NB4 (cell line): Measurements from ENCODE around the gene CBFA2T3.

Experiments used
- MYC ChIP-seq: IDR thresholded peaks from 2 replicates; pipeline ENCODE4 v1.6.1; 2011; ENCODE audit warnings: low read depth, low read length
- POLR2A ChIP-seq: IDR thresholded peaks from 2 replicates; pipeline ENCODE4 v1.6.1; 2011; ENCODE audit warnings: mild to moderate bottlenecking; ENCODE audit not compliant: insufficient read length; ENCODE audit errors: extremely low read depth
- TF ChIP-seq, protein P1 (sequence below): IDR thresholded peaks from one replicate; pipeline ENCODE4 v1.5.1; 2012; ENCODE audit warnings: low read depth, low read length
- TF ChIP-seq, protein P2 (sequence below): IDR thresholded peaks from 2 replicates; pipeline ENCODE4 v1.6.1; 2011; ENCODE audit warnings: low read depth, low read length

DNA sequence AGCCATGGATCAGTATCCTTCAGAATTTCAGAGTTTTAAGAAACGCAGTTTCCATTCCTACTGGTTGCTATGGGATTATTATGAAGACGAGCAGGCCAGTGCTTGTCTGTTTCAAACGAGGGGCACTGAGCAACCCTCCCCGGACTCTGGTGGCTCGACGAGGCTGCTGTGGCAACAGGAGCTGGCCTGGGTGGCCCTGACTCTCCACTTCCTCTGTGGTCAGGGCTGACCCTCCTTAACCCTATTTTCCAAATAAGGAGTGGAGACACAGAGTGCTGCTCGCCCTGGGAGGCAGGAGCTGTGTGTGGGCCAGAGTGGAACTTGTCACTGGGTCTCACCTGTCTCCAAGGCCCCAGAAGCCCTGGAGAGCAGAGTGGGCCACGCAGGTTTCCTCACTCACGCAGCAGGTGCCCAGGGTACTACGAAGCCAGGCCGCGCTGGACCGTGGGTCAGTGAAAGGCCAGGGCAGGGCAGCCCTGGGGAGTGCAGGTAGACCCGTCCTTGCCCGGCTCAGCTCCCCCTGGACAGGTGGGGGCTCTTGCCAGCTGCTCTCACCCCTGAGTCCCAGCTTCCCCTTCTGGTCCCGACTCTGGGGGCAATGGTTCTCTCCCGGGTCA lies 123.6 kb downstream of the CBFA2T3 start:
- TF ChIP-seq, protein P1, sequence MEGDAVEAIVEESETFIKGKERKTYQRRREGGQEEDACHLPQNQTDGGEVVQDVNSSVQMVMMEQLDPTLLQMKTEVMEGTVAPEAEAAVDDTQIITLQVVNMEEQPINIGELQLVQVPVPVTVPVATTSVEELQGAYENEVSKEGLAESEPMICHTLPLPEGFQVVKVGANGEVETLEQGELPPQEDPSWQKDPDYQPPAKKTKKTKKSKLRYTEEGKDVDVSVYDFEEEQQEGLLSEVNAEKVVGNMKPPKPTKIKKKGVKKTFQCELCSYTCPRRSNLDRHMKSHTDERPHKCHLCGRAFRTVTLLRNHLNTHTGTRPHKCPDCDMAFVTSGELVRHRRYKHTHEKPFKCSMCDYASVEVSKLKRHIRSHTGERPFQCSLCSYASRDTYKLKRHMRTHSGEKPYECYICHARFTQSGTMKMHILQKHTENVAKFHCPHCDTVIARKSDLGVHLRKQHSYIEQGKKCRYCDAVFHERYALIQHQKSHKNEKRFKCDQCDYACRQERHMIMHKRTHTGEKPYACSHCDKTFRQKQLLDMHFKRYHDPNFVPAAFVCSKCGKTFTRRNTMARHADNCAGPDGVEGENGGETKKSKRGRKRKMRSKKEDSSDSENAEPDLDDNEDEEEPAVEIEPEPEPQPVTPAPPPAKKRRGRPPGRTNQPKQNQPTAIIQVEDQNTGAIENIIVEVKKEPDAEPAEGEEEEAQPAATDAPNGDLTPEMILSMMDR, result no peak
- TF ChIP-seq, protein P2, sequence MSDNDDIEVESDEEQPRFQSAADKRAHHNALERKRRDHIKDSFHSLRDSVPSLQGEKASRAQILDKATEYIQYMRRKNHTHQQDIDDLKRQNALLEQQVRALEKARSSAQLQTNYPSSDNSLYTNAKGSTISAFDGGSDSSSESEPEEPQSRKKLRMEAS, result no peak
- TF ChIP-seq POLR2A, result no peak
- no peak for TF ChIP-seq MYC
